ENCODE results near the gene PIP5KL1. TPM values are rescaled to one million over a fixed set of nuclear protein-coding genes. Genes with fewer than 3 reads are reported as not detected.

Gene PIP5KL1
- total and polyA plus RNA-seq, 2 experiments from 2014 or later, result 13.4 to 19.5 TPM

DNA sequence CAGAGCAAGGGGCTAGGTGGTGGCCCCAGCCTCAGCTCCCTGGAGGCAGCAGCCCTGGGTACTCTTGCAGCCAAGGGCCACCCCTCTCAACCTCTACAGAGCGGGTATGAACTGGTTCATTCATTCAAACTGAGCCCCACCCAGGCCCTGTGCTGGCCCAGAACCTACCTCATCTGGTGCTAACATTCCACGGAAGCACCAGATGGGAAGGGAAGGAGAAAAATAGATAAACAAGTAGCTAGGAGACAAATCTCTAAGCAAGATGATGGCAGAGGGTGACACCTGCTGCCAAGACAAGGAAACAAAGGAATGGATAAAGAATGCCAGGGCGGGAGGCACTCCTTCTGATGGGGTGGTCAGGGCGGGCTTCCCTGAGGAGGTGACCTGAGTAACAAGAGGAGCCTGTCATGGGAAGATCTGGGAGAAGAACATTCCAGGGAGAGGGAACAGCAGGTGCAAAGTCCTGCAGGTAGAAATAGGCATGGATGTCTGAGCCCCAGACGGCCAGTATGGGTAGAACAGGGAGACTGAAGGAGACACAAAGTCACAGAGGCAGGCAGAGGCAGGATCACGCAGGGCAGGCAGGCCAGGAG is 19.9 kb downstream of the PIP5KL1 start:
- no peak overlapping the region for H3K4me2 ChIP-seq
- ATAC-seq (no peak), DNase-seq (ENCODE audit: low spot score) (peak; percentile 36)
- H3K27me3 ChIP-seq (ENCODE audit: insufficient read depth), result no peaks in the 10 kb centered on the region
- H3K4me3 ChIP-seq, result no peak overlapping the region
- peaks cover 7% of the 10 kb centered on the region for H3K27me3 Mint-ChIP-seq (ENCODE audit: insufficient read depth, low read depth, poor library complexity)
- H3K4me1 Mint-ChIP-seq, result 0 out of 3 replicates have a peak, but pooled peaks cover 4% of the 10 kb centered on the region
- H3K27ac ChIP-seq (ENCODE audit: low read depth), result no peak overlapping the region
- H4K20me1 ChIP-seq (replicated peaks; ENCODE audit: insufficient read depth), result peaks cover 2% of the 10 kb centered on the region; the same call in 1 of the 2 replicates
- TF ChIP-seq ETS1 (IDR thresholded peaks at IDR 0.05), result no peak
- TF ChIP-seq NANOG (IDR thresholded peaks at IDR 0.05; ENCODE audit: borderline replicate concordance), result no peak
- TF ChIP-seq, protein P1, sequence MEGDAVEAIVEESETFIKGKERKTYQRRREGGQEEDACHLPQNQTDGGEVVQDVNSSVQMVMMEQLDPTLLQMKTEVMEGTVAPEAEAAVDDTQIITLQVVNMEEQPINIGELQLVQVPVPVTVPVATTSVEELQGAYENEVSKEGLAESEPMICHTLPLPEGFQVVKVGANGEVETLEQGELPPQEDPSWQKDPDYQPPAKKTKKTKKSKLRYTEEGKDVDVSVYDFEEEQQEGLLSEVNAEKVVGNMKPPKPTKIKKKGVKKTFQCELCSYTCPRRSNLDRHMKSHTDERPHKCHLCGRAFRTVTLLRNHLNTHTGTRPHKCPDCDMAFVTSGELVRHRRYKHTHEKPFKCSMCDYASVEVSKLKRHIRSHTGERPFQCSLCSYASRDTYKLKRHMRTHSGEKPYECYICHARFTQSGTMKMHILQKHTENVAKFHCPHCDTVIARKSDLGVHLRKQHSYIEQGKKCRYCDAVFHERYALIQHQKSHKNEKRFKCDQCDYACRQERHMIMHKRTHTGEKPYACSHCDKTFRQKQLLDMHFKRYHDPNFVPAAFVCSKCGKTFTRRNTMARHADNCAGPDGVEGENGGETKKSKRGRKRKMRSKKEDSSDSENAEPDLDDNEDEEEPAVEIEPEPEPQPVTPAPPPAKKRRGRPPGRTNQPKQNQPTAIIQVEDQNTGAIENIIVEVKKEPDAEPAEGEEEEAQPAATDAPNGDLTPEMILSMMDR (conservative IDR thresholded peaks at IDR 0.05; ENCODE audit: low read depth in 2 of 2), result peak; percentile 17 to 52; a peak in 2 of 4 replicates
- no peak for TF ChIP-seq STAT1 (IDR thresholded peaks at IDR 0.05; ENCODE audit: unreplicated experiment)
- no peak for TF ChIP-seq ZNF331 (CRISPR knock-in tag; IDR thresholded peaks at IDR 0.05; ENCODE audit: low read depth)
- no peaks in the 10 kb centered on the region; the same call in 1 of the 2 replicates for H3K4me1 ChIP-seq (ENCODE audit: insufficient read depth)
- H3K79me2 ChIP-seq (replicated peaks; ENCODE audit: insufficient read depth), result no peaks in the 10 kb centered on the region
- peaks cover 19% of the 10 kb centered on the region; the same call in 2 of the 3 replicates for H3K36me3 Mint-ChIP-seq (ENCODE audit: low read depth)
- no peaks in the 10 kb centered on the region for H3F3A ChIP-seq (replicated peaks; ENCODE audit: low read depth)
- no peak overlapping the region; the same call in 1 of the 2 replicates for H3K27ac Mint-ChIP-seq
- H3K4me3 Mint-ChIP-seq, result no peak overlapping the region; the same call in 2 of the 3 replicates
- H3K36me3 ChIP-seq (ENCODE audit: insufficient read depth), result no peaks in the 10 kb centered on the region
- H3K9me2 ChIP-seq (ENCODE audit: insufficient read depth), result no peaks in the 10 kb centered on the region
- no peak overlapping the region for H2AFZ ChIP-seq
- H3K9me3 Mint-ChIP-seq, result no peaks in the 10 kb centered on the region; the same call in 2 of the 3 replicates

DNA sequence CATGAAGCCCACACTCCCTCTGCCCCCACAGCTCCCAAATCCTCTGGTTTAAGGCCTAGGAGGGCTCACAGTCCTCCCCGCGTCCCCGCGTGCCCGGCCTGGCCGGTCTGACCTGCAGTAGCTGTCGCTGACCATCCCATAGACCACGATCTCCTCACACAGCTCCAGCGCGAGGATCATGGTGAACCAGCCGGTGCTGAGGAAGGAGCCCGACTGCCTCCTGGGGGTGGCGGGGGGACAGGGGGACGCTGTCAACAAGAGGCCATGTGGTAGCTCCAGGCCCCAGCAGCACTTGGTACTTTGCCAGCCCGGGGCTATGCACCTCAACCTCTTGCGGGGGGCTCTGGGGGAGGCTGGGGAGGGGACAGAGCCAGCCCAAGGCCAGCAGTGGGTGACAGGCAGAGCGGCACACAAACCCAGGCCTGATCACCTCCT is 20.7 kb downstream of the PIP5KL1 start:
- H3K36me3 ChIP-seq (ENCODE audit: insufficient read depth), result no peaks in the 10 kb centered on the region
- H4K20me1 ChIP-seq (replicated peaks; ENCODE audit: insufficient read depth), result peaks cover 2% of the 10 kb centered on the region; the same call in 1 of the 2 replicates
- Mint-ChIP-seq H3K36me3 (ENCODE audit: low read depth) (peaks cover 19% of the 10 kb centered on the region; the same call in 2 of the 3 replicates), H3K27ac (no peak overlapping the region), H3K9me3 (no peaks in the 10 kb centered on the region; the same call in 2 of the 3 replicates), H3K4me1 (peaks cover 8% of the 10 kb centered on the region; the same call in 1 of the 3 replicates), H3K4me3 (no peak overlapping the region), H3K27me3 (ENCODE audit: insufficient read depth, low read depth, poor library complexity) (peaks cover 9% of the 10 kb centered on the region)
- DNase-seq (ENCODE audit: low spot score) (no peak), ATAC-seq (no peak)
- H3K27me3 ChIP-seq (ENCODE audit: insufficient read depth), result no peaks in the 10 kb centered on the region
- no peak overlapping the region for H3K4me3 ChIP-seq
- peaks cover 2% of the 10 kb centered on the region for H3K4me1 ChIP-seq (ENCODE audit: insufficient read depth)
- H3K79me2 ChIP-seq (replicated peaks; ENCODE audit: insufficient read depth), result no peaks in the 10 kb centered on the region
- H2AFZ ChIP-seq, result no peak overlapping the region
- H3K27ac ChIP-seq (ENCODE audit: low read depth), result no peak overlapping the region
- H3F3A ChIP-seq (replicated peaks; ENCODE audit: low read depth), result 0 out of 2 replicates have a peak, but pooled peaks cover under 1% of the 10 kb centered on the region
- H3K9me2 ChIP-seq (ENCODE audit: insufficient read depth), result no peaks in the 10 kb centered on the region
- no peak overlapping the region for H3K4me2 ChIP-seq
- TF ChIP-seq CREB1 (CRISPR knock-in tag; IDR thresholded peaks at IDR 0.05; ENCODE audit: low read depth), result no peak
- no peak for TF ChIP-seq ZNF331 (CRISPR knock-in tag; IDR thresholded peaks at IDR 0.05; ENCODE audit: low read depth)
- TF ChIP-seq ZNF114 (CRISPR knock-in tag; IDR thresholded peaks at IDR 0.05), result no peak
- no peak for TF ChIP-seq NANOG (IDR thresholded peaks at IDR 0.05; ENCODE audit: borderline replicate concordance)
- no peak for TF ChIP-seq EZH2 (IDR thresholded peaks at IDR 0.05; ENCODE audit: low read depth, unreplicated experiment)
- TF ChIP-seq ETS1 (IDR thresholded peaks at IDR 0.05), result no peak
- TF ChIP-seq, protein P2, sequence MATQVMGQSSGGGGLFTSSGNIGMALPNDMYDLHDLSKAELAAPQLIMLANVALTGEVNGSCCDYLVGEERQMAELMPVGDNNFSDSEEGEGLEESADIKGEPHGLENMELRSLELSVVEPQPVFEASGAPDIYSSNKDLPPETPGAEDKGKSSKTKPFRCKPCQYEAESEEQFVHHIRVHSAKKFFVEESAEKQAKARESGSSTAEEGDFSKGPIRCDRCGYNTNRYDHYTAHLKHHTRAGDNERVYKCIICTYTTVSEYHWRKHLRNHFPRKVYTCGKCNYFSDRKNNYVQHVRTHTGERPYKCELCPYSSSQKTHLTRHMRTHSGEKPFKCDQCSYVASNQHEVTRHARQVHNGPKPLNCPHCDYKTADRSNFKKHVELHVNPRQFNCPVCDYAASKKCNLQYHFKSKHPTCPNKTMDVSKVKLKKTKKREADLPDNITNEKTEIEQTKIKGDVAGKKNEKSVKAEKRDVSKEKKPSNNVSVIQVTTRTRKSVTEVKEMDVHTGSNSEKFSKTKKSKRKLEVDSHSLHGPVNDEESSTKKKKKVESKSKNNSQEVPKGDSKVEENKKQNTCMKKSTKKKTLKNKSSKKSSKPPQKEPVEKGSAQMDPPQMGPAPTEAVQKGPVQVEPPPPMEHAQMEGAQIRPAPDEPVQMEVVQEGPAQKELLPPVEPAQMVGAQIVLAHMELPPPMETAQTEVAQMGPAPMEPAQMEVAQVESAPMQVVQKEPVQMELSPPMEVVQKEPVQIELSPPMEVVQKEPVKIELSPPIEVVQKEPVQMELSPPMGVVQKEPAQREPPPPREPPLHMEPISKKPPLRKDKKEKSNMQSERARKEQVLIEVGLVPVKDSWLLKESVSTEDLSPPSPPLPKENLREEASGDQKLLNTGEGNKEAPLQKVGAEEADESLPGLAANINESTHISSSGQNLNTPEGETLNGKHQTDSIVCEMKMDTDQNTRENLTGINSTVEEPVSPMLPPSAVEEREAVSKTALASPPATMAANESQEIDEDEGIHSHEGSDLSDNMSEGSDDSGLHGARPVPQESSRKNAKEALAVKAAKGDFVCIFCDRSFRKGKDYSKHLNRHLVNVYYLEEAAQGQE (IDR thresholded peaks at IDR 0.05; ENCODE audit: unreplicated experiment), result no peak
- TF ChIP-seq, protein P1 (conservative IDR thresholded peaks at IDR 0.05; ENCODE audit: low read depth in 2 of 2), result no peak
- no peak for TF ChIP-seq POLR2AphosphoS5 (IDR thresholded peaks at IDR 0.05; ENCODE audit: low read depth)
- no peak for TF ChIP-seq EZH2phosphoT487 (IDR thresholded peaks at IDR 0.05; ENCODE audit: unreplicated experiment)
